OCI-M1 (cell line): Measurements from ENCODE around the gene B3GNT5.

Experiments
- DNase-seq: peaks from one replicate; lab custom pipeline; 2025; lab: John Stamatoyannopoulos, UW

B3GNT5 gene

DNA sequence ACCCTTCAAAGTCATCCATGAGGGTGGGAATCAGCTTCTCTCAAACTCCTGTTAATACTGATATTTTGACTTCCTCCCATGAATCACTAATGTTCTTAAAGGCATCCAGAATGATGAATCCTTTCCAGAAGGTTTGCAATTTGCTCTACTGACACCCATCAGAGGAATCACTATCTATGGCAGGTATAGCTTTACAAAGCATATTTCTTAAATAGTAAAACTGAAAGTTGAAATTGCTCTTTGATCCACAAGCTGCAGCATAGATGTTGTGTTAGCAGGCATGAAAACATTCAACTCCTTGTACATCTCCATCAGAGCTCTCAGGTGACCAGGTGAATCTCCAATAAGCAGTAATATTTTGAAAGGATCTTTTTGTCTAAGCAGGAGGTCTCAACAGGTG is 66.3 kb downstream of the B3GNT5 start:
- no peak for DNase-seq
